ENCODE results near the gene LARGE1.
A peak's percentile ranks its signal among the peaks of the same experiment; 100 is the strongest.

Gene LARGE1

DNA sequence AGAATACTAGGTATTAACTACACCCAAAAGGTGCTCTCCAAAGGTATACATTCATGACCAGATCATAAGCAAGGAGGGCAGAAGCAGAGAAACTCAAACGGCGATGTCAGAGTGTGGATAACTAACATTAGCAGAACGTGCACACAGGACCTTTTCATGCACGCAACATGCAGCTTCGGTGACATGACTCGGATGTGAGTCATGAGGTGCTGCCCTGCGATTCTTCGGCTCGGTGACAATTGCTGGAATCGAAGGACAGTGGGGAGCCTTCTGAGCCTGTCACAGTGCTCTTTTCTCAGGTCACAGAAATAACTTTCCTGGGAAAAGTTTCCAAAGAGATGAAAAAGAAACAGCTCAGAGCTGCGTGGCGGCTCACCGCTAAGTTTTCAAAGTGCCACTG lies 443.6 kb downstream of the LARGE1 start:
- TF ChIP-seq, protein P1, sequence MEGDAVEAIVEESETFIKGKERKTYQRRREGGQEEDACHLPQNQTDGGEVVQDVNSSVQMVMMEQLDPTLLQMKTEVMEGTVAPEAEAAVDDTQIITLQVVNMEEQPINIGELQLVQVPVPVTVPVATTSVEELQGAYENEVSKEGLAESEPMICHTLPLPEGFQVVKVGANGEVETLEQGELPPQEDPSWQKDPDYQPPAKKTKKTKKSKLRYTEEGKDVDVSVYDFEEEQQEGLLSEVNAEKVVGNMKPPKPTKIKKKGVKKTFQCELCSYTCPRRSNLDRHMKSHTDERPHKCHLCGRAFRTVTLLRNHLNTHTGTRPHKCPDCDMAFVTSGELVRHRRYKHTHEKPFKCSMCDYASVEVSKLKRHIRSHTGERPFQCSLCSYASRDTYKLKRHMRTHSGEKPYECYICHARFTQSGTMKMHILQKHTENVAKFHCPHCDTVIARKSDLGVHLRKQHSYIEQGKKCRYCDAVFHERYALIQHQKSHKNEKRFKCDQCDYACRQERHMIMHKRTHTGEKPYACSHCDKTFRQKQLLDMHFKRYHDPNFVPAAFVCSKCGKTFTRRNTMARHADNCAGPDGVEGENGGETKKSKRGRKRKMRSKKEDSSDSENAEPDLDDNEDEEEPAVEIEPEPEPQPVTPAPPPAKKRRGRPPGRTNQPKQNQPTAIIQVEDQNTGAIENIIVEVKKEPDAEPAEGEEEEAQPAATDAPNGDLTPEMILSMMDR (conservative IDR thresholded peaks at IDR 0.05; ENCODE audit: low read length): no peak
- peak; percentile 36 for DNase-seq (ENCODE audit: low read depth)
- H3K4me3 ChIP-seq (ENCODE audit: low read length): no peak overlapping the region

DNA sequence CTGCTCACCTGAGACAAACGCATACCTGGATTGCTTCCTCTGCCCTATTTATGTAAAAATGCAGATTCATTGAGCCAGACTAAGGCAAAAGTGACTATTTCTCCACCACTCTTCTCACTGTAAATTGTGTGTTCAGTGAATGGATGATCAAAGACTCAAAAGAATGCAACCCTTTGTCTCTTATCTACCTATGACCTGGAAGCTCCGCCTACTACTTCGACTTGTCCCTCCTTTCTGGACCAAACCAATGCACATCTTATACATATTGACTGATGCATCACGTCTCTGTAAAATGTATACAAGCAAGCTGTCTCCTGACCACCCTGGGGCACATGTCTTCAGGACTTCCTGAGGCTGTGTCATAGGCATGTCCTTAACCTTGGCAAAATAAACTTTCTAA lies 444.1 kb downstream of the LARGE1 start:
- TF ChIP-seq, protein P1 (conservative IDR thresholded peaks at IDR 0.05; ENCODE audit: low read length): no peak
- no peak overlapping the region for H3K4me3 ChIP-seq (ENCODE audit: low read length)
- no peak for DNase-seq (ENCODE audit: low read depth)

DNA sequence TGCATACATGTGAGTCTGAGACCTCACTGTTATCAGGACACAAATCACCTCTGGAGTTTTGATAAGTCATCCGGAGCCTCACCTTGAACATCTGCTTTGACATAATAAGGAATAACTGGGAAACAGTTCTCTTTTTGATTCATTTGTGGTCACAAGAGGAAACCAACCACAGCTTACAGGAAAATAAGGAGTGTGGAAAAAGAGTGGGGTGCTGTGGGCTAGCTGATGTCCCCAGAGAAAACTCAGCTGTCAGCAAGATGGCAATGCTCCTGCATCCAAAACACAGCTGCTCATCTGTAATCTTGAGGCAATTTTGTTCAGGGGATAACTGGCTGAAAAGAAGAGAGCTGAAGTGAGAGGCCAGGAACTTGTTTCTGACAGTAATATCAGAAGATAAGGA lies 445.7 kb downstream of the LARGE1 start:
- peak; percentile 10 for DNase-seq (ENCODE audit: low read depth)
- no peak overlapping the region for H3K4me3 ChIP-seq (ENCODE audit: low read length)
- TF ChIP-seq, protein P1 (conservative IDR thresholded peaks at IDR 0.05; ENCODE audit: low read length): no peak

DNA sequence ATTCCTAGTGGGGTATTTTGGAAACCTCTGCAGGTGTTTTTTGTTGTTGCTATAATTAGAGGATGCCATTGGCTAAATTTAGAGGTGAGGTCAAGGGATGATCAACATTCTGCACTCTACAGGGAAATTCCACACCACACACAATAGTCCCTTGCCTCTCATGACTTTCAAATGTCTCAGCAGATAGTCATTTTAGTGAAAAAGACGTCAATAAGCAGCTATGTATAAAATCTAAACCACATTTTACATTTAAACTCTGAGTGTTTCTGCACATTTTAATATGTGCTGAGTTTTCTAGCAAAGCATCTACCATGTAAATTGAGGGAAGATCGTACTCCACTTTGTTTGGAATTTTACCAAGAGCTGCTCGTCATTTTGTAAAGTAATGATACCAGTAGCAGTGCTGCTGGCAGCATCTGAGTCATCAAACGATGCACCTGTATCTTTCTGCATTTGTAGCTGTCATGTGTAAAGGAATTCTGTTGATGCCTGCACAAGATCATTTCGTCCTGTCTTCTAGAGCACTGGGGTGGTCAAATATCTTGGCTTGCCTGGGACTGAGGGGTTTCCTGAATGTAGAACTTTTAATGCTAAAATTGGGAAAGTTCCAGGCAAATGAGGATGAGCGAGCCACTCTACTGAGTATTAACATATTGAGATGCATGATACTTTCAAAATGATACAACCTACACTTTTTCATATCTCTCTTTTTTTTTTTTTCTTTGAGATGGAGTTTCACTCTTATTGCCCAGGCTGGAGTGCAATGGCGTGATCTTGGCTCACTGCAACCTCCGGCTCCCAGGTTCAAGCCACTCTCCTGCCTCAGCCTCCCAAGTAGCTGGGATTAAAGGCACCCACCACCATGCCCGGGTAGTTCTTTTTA lies 447.6 kb downstream of the LARGE1 start:
- DNase-seq (ENCODE audit: low read depth): peak; percentile 55
- TF ChIP-seq, protein P1 (conservative IDR thresholded peaks at IDR 0.05; ENCODE audit: low read length): no peak
- no peak overlapping the region for H3K4me3 ChIP-seq (ENCODE audit: low read length)

DNA sequence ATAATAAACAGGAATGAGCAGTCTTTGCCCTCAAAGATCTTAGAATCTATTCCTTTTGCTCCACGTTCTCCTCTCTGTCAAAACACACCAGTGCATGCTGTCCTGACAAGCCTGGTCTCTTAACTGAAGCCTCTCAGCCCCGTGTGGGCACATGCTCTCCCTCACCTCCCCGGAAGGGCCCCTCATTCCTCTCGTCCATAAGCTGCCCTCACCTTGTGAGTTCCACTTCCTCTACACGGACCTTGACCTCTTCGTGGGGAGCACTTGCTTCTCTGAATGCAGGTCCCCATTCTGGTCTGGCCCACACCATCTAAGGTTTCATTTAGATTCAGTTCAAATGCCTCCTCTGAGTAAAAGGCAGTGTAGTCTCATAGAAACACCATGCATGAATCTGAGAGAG lies 449.8 kb downstream of the LARGE1 start:
- no peak for DNase-seq (ENCODE audit: low read depth)
- TF ChIP-seq, protein P1 (conservative IDR thresholded peaks at IDR 0.05; ENCODE audit: low read length): no peak
- H3K4me3 ChIP-seq (ENCODE audit: low read length): no peak overlapping the region

DNA sequence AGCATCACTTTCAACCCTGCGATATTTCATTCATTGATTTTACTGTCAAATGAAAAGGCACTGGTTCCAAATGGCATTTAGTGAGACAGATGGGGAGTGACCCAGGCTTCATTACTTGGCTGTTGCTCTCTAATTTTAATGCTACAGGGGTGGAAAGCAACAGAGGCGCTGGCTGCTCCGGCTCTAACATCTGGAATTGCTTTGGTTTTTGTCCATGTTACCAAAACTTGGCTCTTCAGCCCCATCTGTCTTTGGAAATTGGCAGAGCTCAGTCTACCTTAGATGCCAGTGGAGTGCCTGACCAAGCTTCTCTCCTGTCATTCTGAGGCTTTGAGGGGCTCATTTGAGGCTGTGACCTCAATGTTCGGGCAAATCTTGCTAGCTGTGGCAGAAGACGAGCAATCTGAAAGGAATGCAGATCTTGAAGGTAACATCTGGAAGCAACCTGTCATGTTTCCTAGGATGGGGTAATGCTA lies 452.6 kb downstream of the LARGE1 start:
- TF ChIP-seq, protein P1 (conservative IDR thresholded peaks at IDR 0.05; ENCODE audit: low read length): peak; percentile 56
- peak; percentile 73 for DNase-seq (ENCODE audit: low read depth)
- no peak overlapping the region for H3K4me3 ChIP-seq (ENCODE audit: low read length)

DNA sequence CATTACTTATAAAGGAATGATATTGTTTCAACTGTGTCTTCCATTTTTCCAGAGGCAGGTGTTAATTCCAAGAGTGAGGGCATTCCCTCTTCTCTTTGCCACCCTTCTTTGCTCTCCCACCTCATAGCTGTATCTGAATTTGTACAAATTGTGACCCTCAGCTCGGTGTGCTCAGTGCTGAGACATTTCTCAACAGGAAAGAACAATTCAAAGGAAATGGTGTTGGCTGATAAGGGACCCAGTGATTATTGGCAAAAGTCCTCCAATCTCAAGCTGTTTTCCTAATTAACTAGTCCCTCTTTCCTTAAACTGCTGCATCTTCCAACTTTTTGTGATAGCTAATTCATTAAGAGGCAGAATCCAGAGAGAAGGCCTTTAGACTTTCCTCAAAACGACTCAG lies 453.2 kb downstream of the LARGE1 start:
- H3K4me3 ChIP-seq (ENCODE audit: low read length): no peak overlapping the region
- DNase-seq (ENCODE audit: low read depth): no peak
- TF ChIP-seq, protein P1 (conservative IDR thresholded peaks at IDR 0.05; ENCODE audit: low read length): no peak
